GM12864 (cell line): ENCODE results near the gene RHOBTB1.

Experiments
- DNase-seq: peaks from one replicate; pipeline ENCODE4 v3.0.0-alpha.2; 2011; ENCODE audit warnings: low read depth
- H3K4me3 ChIP-seq: 2 replicates; pipeline ENCODE4 v1.5.1; 2011; ENCODE audit warnings: mild to moderate bottlenecking, low read depth, low read length, control low read depth
- CTCF ChIP-seq: IDR thresholded peaks from 2 replicates; pipeline ENCODE4 v1.5.1; 2011; ENCODE audit warnings: low read depth, mild to moderate bottlenecking, moderate library complexity, low read length, control low read depth, inconsistent platforms; ENCODE audit errors: missing control alignments

Gene RHOBTB1

GRCh38 chr10:60827791-60828488 lies 116.0 kb downstream of the RHOBTB1 start:
- DNase-seq = no peak
- H3K4me3 ChIP-seq = no peak overlapping the region
- TF ChIP-seq CTCF = no peak

GRCh38 chr10:60825520-60825919 lies 118.5 kb downstream of the RHOBTB1 start:
- no peak for TF ChIP-seq CTCF
- no peak overlapping the region for H3K4me3 ChIP-seq
- no peak for DNase-seq

GRCh38 chr10:60823324-60823723 lies 120.7 kb downstream of the RHOBTB1 start:
- H3K4me3 ChIP-seq = no peak overlapping the region
- TF ChIP-seq CTCF = no peak
- no peak for DNase-seq

- DNase-seq = no peak
- no peak for TF ChIP-seq CTCF
- H3K4me3 ChIP-seq = no peak overlapping the region
Observed at GRCh38 chr10:60822809-60823208, 121.2 kb downstream of the RHOBTB1 start.

- DNase-seq = no peak
- no peak overlapping the region for H3K4me3 ChIP-seq
- no peak for TF ChIP-seq CTCF
Observed at GRCh38 chr10:60821656-60822055, 122.3 kb downstream of the RHOBTB1 start.

GRCh38 chr10:60820093-60820754 lies 123.8 kb downstream of the RHOBTB1 start:
- peak; percentile 27 for TF ChIP-seq CTCF
- DNase-seq = no peak
- no peak overlapping the region for H3K4me3 ChIP-seq
